Keratinocyte (primary cell): Measurements from ENCODE around the gene PPY. TPM values are rescaled to one million over a fixed set of nuclear protein-coding genes. Genes with fewer than 3 reads are reported as not detected.

Experiments used
- DNase-seq: peaks from one replicate; pipeline ENCODE4 v3.0.0-alpha.2; 2011; ENCODE audit warnings: low read depth, missing footprints, low spot score
- FAIRE-seq: peaks from 2 replicates; lab custom pipeline; 2011; peaks lifted over from hg19 to GRCh38; lab: Jason Lieb, UNC
- H2AFZ ChIP-seq: 2 replicates; pipeline ENCODE4 v1.6.0; 2012; ENCODE audit warnings: low read length, control low read depth, inconsistent platforms; ENCODE audit not compliant: control insufficient read depth
- H3K27ac ChIP-seq: 2 replicates; pipeline ENCODE4 v1.5.1; 2011; ENCODE audit warnings: low read length; ENCODE audit not compliant: control insufficient read depth, insufficient read depth
- H3K27me3 ChIP-seq: 3 replicates; pipeline ENCODE4 v1.6.0; 2011; ENCODE audit warnings: low read length; ENCODE audit not compliant: control insufficient read depth, insufficient read depth; ENCODE audit errors: extremely low read depth
- H3K36me3 ChIP-seq, 2 experiments: 2 replicates in 1 of 2; 3 replicates in 1 of 2; pipeline ENCODE4 v1.5.1; 2011; ENCODE audit warnings: low read length in 2 of 2, mild to moderate bottlenecking in 1 of 2; ENCODE audit not compliant: control insufficient read depth in 2 of 2, insufficient read depth in 2 of 2; ENCODE audit errors: extremely low read depth in 1 of 2
- H3K4me1 ChIP-seq: 3 replicates; pipeline ENCODE4 v1.5.1; 2011; ENCODE audit warnings: low read length; ENCODE audit not compliant: control insufficient read depth, insufficient read depth; ENCODE audit errors: extremely low read depth
- H3K4me2 ChIP-seq: 3 replicates; pipeline ENCODE4 v1.6.0; 2011; ENCODE audit warnings: low read depth, low read length; ENCODE audit not compliant: control insufficient read depth, insufficient read depth; ENCODE audit errors: extremely low read depth
- H3K4me3 ChIP-seq, 3 experiments: fragments of 200-600 bp in 1 of 3; sonication (generic) in 1 of 3; 2 replicates in 2 of 3; 3 replicates in 1 of 3; pipeline ENCODE4 v1.5.1; 2011 to 2016; ENCODE audit warnings: low read length in 3 of 3, mild to moderate bottlenecking in 3 of 3, control low read depth in 2 of 3, inconsistent platforms in 1 of 3, low read depth in 1 of 3, mixed read lengths in 1 of 3, mixed run types in 1 of 3, moderate library complexity in 1 of 3; ENCODE audit not compliant: control insufficient read depth in 2 of 3, insufficient read depth in 2 of 3; ENCODE audit errors: extremely low read depth in 1 of 3
- H3K79me2 ChIP-seq: 2 replicates; pipeline ENCODE4 v1.6.0; 2012; ENCODE audit warnings: low read length; ENCODE audit not compliant: control insufficient read depth, insufficient read depth
- H3K9ac ChIP-seq: 3 replicates; pipeline ENCODE4 v1.6.0; 2011; ENCODE audit warnings: low read length; ENCODE audit not compliant: control insufficient read depth, insufficient read depth; ENCODE audit errors: extremely low read depth
- H3K9me1 ChIP-seq: 3 replicates; pipeline ENCODE4 v1.6.0; 2011; ENCODE audit warnings: low read length; ENCODE audit not compliant: control insufficient read depth, insufficient read depth; ENCODE audit errors: extremely low read depth
- H3K9me3 ChIP-seq: 2 replicates; pipeline ENCODE4 v1.5.1; 2012; ENCODE audit warnings: low read depth, low read length; ENCODE audit not compliant: control insufficient read depth
- H4K20me1 ChIP-seq: 3 replicates; pipeline ENCODE4 v1.6.0; 2011; ENCODE audit warnings: low read length; ENCODE audit not compliant: control insufficient read depth, insufficient read depth; ENCODE audit errors: extremely low read depth
- EZH2 ChIP-seq: IDR thresholded peaks from one replicate; pipeline ENCODE4 v1.6.1; 2012; ENCODE audit warnings: inconsistent platforms, mild to moderate bottlenecking, low read length, moderate library complexity
- dilution Hi-C: fragments of 300-500 bp; cut with MboI; formaldehyde crosslinking; loops from one replicate; pipeline ENCODE4 v1.7.0; 2020; ENCODE audit warnings: low sequenced_read_pairs; ENCODE audit not compliant: extremely low pct_ligation_motif_present
- polyA plus RNA-seq, 5 experiments: library from polyadenylated mRNA; depleted of rRNA in 3 of 5; stranded (reverse) in 3 of 5; stranded (forward) in 1 of 5; unstranded in 1 of 5; fragments of >200 nt; gene quantifications; 1 replicate in 1 of 5; 2 replicates in 3 of 5; 3 replicates in 1 of 5; pipeline versions ENCODE4 v1.2.1 to v1.2.3, GENCODE V29; 2011 to 2012; ENCODE audit warnings: missing spikeins in 2 of 5, low read depth in 1 of 5, low replicate concordance in 1 of 5
- TF ChIP-seq, protein P1 (sequence below), 3 experiments: IDR thresholded peaks in 1 of 3; conservative IDR thresholded peaks in 1 of 3; optimal IDR thresholded peaks in 1 of 3; 2 replicates in 2 of 3; 3 replicates in 1 of 3; pipeline versions ENCODE3 to v1.5.1; 2011; ENCODE audit warnings: low read length in 3 of 3, mild to moderate bottlenecking in 3 of 3, moderate library complexity in 2 of 3, control low read depth in 1 of 3, inconsistent platforms in 1 of 3; ENCODE audit not compliant: insufficient read depth in 2 of 3; ENCODE audit errors: extremely low read depth in 1 of 3

PPY gene
- polyA plus RNA-seq, 1 donor (not counting 4 experiments of a cell fraction or from before 2014, with no cell fraction given): not detected

DNA sequence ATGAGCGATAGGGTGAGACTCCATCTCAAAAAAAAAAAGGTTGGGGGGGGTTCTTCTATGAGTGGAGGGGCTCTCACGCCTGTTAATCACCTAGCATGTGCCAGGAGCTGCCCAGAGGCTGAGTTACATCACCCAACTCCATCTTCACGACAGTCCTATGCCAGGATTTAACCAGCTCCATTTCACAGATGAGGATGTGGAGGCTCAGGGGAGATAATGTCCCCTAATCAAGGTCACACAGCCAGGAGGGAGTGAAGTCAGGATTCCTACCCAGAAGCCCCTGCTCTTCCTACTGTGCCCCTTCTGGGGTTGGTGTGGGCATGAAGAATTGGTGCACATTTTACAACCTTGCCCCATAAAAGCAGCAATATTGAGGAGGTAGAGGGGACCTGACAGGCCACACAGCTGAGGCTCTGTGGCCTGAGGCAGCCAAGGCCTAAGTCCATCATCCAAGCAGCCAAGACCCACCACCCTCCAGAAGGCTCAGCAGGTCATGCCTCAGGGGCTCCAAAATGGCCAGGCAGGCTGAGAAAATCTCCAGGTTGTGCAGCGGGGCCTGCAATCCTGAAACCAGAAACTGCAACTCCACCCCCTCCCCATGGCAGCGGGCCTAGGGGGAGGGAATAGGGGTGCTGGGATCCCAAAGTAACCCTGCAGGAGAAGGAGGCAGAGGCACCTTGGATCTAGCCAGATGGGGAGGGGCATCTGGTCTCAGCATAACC lies 6.9 kb downstream of the PPY start:
- no peak for FAIRE-seq
- Histone ChIP-seq H2AFZ (no peak overlapping the region), H3K4me2 (no peak overlapping the region), H3K79me2 (no peaks in the 10 kb centered on the region), H3K9me1 (no peaks in the 10 kb centered on the region), H3K9me3 (no peaks in the 10 kb centered on the region), H4K20me1 (no peaks in the 10 kb centered on the region), H3K9ac (no peak overlapping the region), H3K4me3 (no peak overlapping the region), H3K27ac (no peak overlapping the region), H3K27me3 (peaks cover 11% of the 10 kb centered on the region), H3K4me1 (peaks cover 3% of the 10 kb centered on the region), H3K36me3 (no peaks in the 10 kb centered on the region)
- dilution Hi-C loops: no loop called here
- DNase-seq: no peak
- TF ChIP-seq, protein P1, sequence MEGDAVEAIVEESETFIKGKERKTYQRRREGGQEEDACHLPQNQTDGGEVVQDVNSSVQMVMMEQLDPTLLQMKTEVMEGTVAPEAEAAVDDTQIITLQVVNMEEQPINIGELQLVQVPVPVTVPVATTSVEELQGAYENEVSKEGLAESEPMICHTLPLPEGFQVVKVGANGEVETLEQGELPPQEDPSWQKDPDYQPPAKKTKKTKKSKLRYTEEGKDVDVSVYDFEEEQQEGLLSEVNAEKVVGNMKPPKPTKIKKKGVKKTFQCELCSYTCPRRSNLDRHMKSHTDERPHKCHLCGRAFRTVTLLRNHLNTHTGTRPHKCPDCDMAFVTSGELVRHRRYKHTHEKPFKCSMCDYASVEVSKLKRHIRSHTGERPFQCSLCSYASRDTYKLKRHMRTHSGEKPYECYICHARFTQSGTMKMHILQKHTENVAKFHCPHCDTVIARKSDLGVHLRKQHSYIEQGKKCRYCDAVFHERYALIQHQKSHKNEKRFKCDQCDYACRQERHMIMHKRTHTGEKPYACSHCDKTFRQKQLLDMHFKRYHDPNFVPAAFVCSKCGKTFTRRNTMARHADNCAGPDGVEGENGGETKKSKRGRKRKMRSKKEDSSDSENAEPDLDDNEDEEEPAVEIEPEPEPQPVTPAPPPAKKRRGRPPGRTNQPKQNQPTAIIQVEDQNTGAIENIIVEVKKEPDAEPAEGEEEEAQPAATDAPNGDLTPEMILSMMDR (optimal IDR thresholded peaks at IDR 0.05 in 1 of 3, IDR thresholded peaks at IDR 0.05 in 1 of 3, conservative IDR thresholded peaks at IDR 0.05 in 1 of 3; ENCODE audit: extremely low read depth in 1 of 3, insufficient read depth in 2 of 3, low read length in 3 of 3): no peak
- TF ChIP-seq EZH2: no peak

DNA sequence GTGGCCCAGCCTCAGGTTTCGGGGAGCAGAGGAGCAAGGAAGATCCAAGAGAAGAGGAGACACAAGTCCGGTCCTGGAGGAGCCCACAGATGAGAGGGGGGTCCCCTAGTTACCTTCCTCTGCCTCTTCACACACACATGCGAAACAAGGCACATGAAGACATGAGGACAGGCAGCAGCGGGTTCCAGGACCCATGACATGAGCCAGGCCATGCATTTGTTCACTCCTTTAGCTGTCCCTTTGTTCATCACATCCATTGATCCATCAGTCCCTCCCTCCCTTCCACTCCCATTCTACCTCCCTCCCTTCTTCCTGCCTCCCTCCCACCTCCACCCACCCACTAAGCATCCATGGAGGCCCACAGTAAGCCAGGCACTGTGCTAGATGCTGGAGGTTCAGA lies 9.4 kb downstream of the PPY start:
- Histone ChIP-seq H3K9me3 (no peaks in the 10 kb centered on the region), H3K9me1 (no peaks in the 10 kb centered on the region), H3K4me3 (no peak overlapping the region), H3K4me1 (peaks cover 1% of the 10 kb centered on the region), H3K9ac (no peak overlapping the region), H3K27me3 (peaks cover 8% of the 10 kb centered on the region), H3K4me2 (no peak overlapping the region), H3K36me3 (no peaks in the 10 kb centered on the region), H3K79me2 (no peaks in the 10 kb centered on the region), H3K27ac (no peak overlapping the region), H4K20me1 (no peaks in the 10 kb centered on the region), H2AFZ (no peak overlapping the region)
- dilution Hi-C loops: no loop called here
- DNase-seq (no peak), FAIRE-seq (no peak)
- TF ChIP-seq, protein P1 (optimal IDR thresholded peaks at IDR 0.05 in 1 of 3, IDR thresholded peaks at IDR 0.05 in 1 of 3, conservative IDR thresholded peaks at IDR 0.05 in 1 of 3; ENCODE audit: extremely low read depth in 1 of 3, insufficient read depth in 2 of 3, low read length in 3 of 3): no peak
- TF ChIP-seq EZH2: no peak
